Stomach (tissue), 9 donors: ENCODE data around the gene EMILIN3. TPM values are rescaled to one million over a fixed set of nuclear protein-coding genes. Genes with fewer than 3 reads are reported as not detected.

Experiments used
- DNase-seq, 2 donors: peaks; one replicate each; pipeline versions ENCODE4 v3.0.0 to v3.0.0-alpha.2; 2013 to 2019
- H3K27ac ChIP-seq, 5 donors: fragments of 200-600 bp in 4 of 5; sonication (generic) in 4 of 5; one replicate each; pipeline ENCODE4 v1.5.1; 2013 to 2019; ENCODE audit warnings: mild to moderate bottlenecking in 1 of 5, moderate library complexity in 1 of 5
- H3K27me3 ChIP-seq, 3 donors: fragments of 200-600 bp; sonication (generic); one replicate each; pipeline ENCODE4 v1.5.1; 2017 to 2019; ENCODE audit warnings: mixed run types in 1 of 3
- H3K36me3 ChIP-seq, 4 donors: fragments of 200-600 bp; sonication (generic); 1 replicate in 3 of 4; 2 replicates in 1 of 4; pipeline ENCODE4 v1.5.1; 2016 to 2019
- H3K4me1 ChIP-seq, 4 donors: fragments of 200-600 bp; sonication (generic); one replicate each; pipeline ENCODE4 v1.5.1; 2016 to 2019
- H3K4me3 ChIP-seq, 4 donors: fragments of 200-600 bp; sonication (generic) in 3 of 4; one replicate each; pipeline ENCODE4 v1.5.1; 2016 to 2019; ENCODE audit warnings: mild to moderate bottlenecking in 1 of 4
- H3K9me3 ChIP-seq, 4 donors: fragments of 200-600 bp; sonication (generic); one replicate each; pipeline ENCODE4 v1.5.1; 2016 to 2019
- CTCF ChIP-seq, 7 experiments: fragments of 450-650 bp in 4 of 7; fragments of 200-600 bp in 3 of 7; sonication (generic) in 3 of 7; IDR thresholded peaks; one replicate each; pipeline ENCODE4 v1.5.1; 2016 to 2019; ENCODE audit warnings: antibody characterized with exemption in 7 of 7, control low read depth in 2 of 7, mild to moderate bottlenecking in 1 of 7
- EP300 ChIP-seq: sonication (generic); formaldehyde crosslinking; IDR thresholded peaks from one replicate; pipeline ENCODE4 v1.6.1; 2017; ENCODE audit warnings: antibody characterized with exemption
- POLR2A ChIP-seq, 4 donors: fragments of 450-650 bp; IDR thresholded peaks; one replicate each; pipeline ENCODE4 v1.6.1; 2016; ENCODE audit warnings: antibody characterized with exemption in 4 of 4, control low read depth in 2 of 4, mild to moderate bottlenecking in 1 of 4, moderate library complexity in 1 of 4
- POLR2AphosphoS5 ChIP-seq, 3 donors: sonication (generic); formaldehyde crosslinking; IDR thresholded peaks; one replicate each; pipeline ENCODE4 v1.6.1; 2016; ENCODE audit warnings: antibody characterized with exemption in 3 of 3
- WGBS, 5 donors: extraction: QIAGEN DNeasy Blood & Tissue Kit in 3 of 5; methylation state at CpG; one replicate each; pipeline versions ENCODE4 v1.1.5 to v1.1.7; 2013 to 2018; 5-methylcytosine and 5-hydroxymethylcytosine counted together
- intact Hi-C: fragments of 100-400 bp; cut with DNase I; formaldehyde crosslinking; loops from one replicate; pipeline ENCODE4 v1.15.1; 2023; ENCODE audit warnings: low total_unique reads
- polyA plus RNA-seq, 3 donors: library from polyadenylated mRNA; stranded (reverse); fragments of 200-250 nt; gene quantifications; one replicate each; pipeline ENCODE4 v1.2.3, GENCODE V29; 2013
- total RNA-seq, 5 donors: library from RNA; depleted of rRNA; stranded (reverse); fragments of >200 nt; gene quantifications; one replicate each; pipeline versions ENCODE4 v1.1.0 to v1.2.3, GENCODE V29; 2014 to 2016
- donor health status: healthy with polysubstance abuse.
- donor health status: Bipolar disorder and iron deficiency.
- donor health status: healthy.

The EMILIN3 gene
- total and polyA plus RNA-seq, 8 donors, result 0.37 to 4.0 (median 2.6) TPM; not detected in 1

- no peak overlapping the region for H3K4me3 ChIP-seq
- H3K27ac ChIP-seq, result no peak overlapping the region
- H3K27me3 ChIP-seq, result no peaks in the 10 kb centered on the region
- TF ChIP-seq CTCF (IDR thresholded peaks at IDR 0.05), result no peak
- no peak for TF ChIP-seq POLR2AphosphoS5 (IDR thresholded peaks at IDR 0.05)
- no peak for TF ChIP-seq POLR2A (IDR thresholded peaks at IDR 0.05)
- no peak for TF ChIP-seq EP300
- H3K36me3 ChIP-seq, result peaks cover 28 to 60% (median 58%) of the 10 kb centered on the region in 4 donors
- H3K9me3 ChIP-seq, result no peaks in the 10 kb centered on the region
- 92 to 95% (median 93%) methylated on average over 12 of the region's 12 CpGs for WGBS, 5 donors
- intact Hi-C loops, result no loop called here
- peaks cover 0 to 17% (median 7%) of the 10 kb centered on the region in 4 donors for H3K4me1 ChIP-seq
- DNase-seq, result no peak
These were observed 37.0 kb upstream of the EMILIN3 start for GRCh38 chr20:41403604-41404003.

GRCh38 chr20:41398408-41398807, 31.8 kb upstream of the EMILIN3 start:
- Histone ChIP-seq H3K9me3 (no peaks in the 10 kb centered on the region), H3K4me1 (peaks cover 11 to 50% (median 28%) of the 10 kb centered on the region in 4 donors), H3K36me3 (peaks cover 0 to 8% (median 6%) of the 10 kb centered on the region in 4 donors), H3K27me3 (no peaks in the 10 kb centered on the region), H3K4me3 (no peak overlapping the region), H3K27ac (peak overlapping the region; percentile 3 to 78 (median 66))
- WGBS, 5 donors, result 70 to 81% (median 76%) methylated on average over 2 of the region's 2 CpGs
- DNase-seq, result peak; percentile 34 to 89
- intact Hi-C loops, result no loop called here
- TF ChIP-seq EP300 (no peak), POLR2AphosphoS5 (IDR thresholded peaks at IDR 0.05) (peak; percentile 71 to 88 (median 81))

GRCh38 chr20:41395667-41396664, 29.3 kb upstream of the EMILIN3 start:
- TF ChIP-seq POLR2AphosphoS5 (IDR thresholded peaks at IDR 0.05) (no peak), CTCF (IDR thresholded peaks at IDR 0.05) (no peak), EP300 (no peak), POLR2A (IDR thresholded peaks at IDR 0.05) (no peak)
- peak in 1 of 2 donors; percentile 66 for DNase-seq

GRCh38 chr20:41394931-41395666, 28.5 kb upstream of the EMILIN3 start:
- H3K27ac ChIP-seq, result peak overlapping the region in 3 of 5 donors; percentile 35 to 76 (median 55)
- no peak for DNase-seq
- no peaks in the 10 kb centered on the region for H3K27me3 ChIP-seq
- intact Hi-C loops, result no loop called here
- no peak overlapping the region for H3K4me3 ChIP-seq
- peaks cover 13 to 51% (median 34%) of the 10 kb centered on the region in 4 donors for H3K4me1 ChIP-seq
- H3K9me3 ChIP-seq, result no peaks in the 10 kb centered on the region
- H3K36me3 ChIP-seq, result no peaks in the 10 kb centered on the region
- WGBS, 5 donors, result 78 to 86% (median 82%) methylated on average over 8 to 9 of the region's 9 CpGs
- no peak for TF ChIP-seq CTCF (IDR thresholded peaks at IDR 0.05)
- no peak for TF ChIP-seq EP300
- TF ChIP-seq POLR2AphosphoS5 (IDR thresholded peaks at IDR 0.05), result no peak
- TF ChIP-seq POLR2A (IDR thresholded peaks at IDR 0.05), result no peak

More at GRCh38 chr20:41395667-41396664, 29.3 kb upstream of the EMILIN3 start:
- H3K9me3 ChIP-seq, result no peaks in the 10 kb centered on the region
- intact Hi-C loops, result no loop called here
- H3K27ac ChIP-seq, result peak overlapping the region in 4 of 5 donors; percentile 35 to 76 (median 48)
- 43 to 59% (median 46%) methylated on average over 17 to 18 of the region's 18 CpGs for WGBS, 5 donors
- H3K4me3 ChIP-seq, result no peak overlapping the region
- H3K36me3 ChIP-seq, result no peaks in the 10 kb centered on the region
- H3K27me3 ChIP-seq, result no peaks in the 10 kb centered on the region
- peaks cover 13 to 54% (median 35%) of the 10 kb centered on the region in 4 donors for H3K4me1 ChIP-seq
